ENCODE measurements around the gene SYT1.

Gene SYT1

DNA sequence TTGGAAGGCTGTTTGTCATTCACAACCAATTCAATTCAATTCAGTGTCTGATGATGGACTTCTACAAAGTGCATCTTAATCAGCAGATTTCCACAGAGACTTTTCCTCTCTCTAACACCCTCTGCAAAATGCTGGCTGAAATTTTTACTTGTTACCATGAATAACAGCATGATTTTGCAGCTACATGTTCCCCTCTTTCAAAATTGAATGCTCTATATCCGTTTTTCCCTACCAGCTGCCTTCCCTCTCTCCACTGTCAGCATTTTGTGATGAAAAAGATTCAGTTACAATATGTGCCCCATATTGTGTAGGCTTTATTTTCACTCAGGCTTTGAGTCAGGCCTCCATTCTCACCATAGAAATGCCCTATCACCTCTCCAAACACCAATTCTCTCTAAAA is 334.6 kb downstream of the SYT1 start:
- Histone ChIP-seq H3K9ac (ENCODE audit: low read length) (no peak overlapping the region), H3K9me2 (replicated peaks; ENCODE audit: insufficient read depth, low read length) (no peaks in the 10 kb centered on the region), H3K4me2 (ENCODE audit: low read depth, low read length, poor library complexity, severe bottlenecking) (no peak overlapping the region), H3K9me3 (ENCODE audit: insufficient read depth, low read length) (no peaks in the 10 kb centered on the region), H3K27ac (ENCODE audit: low read depth, low read length) (no peak overlapping the region), H4K20me1 (ENCODE audit: low read depth, low read length) (no peaks in the 10 kb centered on the region), H3K27me3 (ENCODE audit: low read length) (no peaks in the 10 kb centered on the region), H3K36me3 (ENCODE audit: low read length) (no peaks in the 10 kb centered on the region), H3F3A (ENCODE audit: insufficient read depth) (no peaks in the 10 kb centered on the region), H3K79me2 (ENCODE audit: insufficient read depth, low read length) (no peaks in the 10 kb centered on the region), H2AFZ (ENCODE audit: low read depth, low read length, severe bottlenecking) (no peak overlapping the region), H3K4me3 (ENCODE audit: insufficient read depth, low read length, poor library complexity, severe bottlenecking) (no peak overlapping the region)
- no peak for TF ChIP-seq EZH2phosphoT487 (conservative IDR thresholded peaks at IDR 0.05; ENCODE audit: low read length)
- TF ChIP-seq, protein P1, sequence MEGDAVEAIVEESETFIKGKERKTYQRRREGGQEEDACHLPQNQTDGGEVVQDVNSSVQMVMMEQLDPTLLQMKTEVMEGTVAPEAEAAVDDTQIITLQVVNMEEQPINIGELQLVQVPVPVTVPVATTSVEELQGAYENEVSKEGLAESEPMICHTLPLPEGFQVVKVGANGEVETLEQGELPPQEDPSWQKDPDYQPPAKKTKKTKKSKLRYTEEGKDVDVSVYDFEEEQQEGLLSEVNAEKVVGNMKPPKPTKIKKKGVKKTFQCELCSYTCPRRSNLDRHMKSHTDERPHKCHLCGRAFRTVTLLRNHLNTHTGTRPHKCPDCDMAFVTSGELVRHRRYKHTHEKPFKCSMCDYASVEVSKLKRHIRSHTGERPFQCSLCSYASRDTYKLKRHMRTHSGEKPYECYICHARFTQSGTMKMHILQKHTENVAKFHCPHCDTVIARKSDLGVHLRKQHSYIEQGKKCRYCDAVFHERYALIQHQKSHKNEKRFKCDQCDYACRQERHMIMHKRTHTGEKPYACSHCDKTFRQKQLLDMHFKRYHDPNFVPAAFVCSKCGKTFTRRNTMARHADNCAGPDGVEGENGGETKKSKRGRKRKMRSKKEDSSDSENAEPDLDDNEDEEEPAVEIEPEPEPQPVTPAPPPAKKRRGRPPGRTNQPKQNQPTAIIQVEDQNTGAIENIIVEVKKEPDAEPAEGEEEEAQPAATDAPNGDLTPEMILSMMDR (IDR thresholded peaks at IDR 0.05; ENCODE audit: insufficient read depth, low read length, poor library complexity, severe bottlenecking), result no peak

DNA sequence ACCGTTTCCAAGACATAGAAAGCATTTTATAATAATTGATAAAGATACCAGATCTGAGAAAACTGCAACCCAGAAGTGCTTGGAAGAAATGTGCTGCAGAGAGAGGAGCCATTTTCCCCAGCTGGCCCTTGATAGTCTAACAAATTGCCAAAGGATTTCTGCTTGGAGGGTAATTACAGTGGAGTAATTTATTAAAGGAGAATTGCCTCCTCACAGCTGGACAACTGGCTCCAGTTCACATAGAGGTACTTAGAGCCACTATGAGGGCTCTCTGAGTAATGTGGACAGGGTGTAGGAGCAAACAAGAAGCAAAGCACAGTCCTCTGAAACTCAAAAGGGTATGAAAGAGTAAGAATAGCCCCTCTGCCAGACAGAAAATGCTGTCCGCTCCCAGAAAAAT is 335.6 kb downstream of the SYT1 start:
- H4K20me1 ChIP-seq (ENCODE audit: low read depth, low read length), result no peaks in the 10 kb centered on the region
- H3F3A ChIP-seq (ENCODE audit: insufficient read depth), result no peaks in the 10 kb centered on the region
- no peak overlapping the region for H3K27ac ChIP-seq (ENCODE audit: low read depth, low read length)
- TF ChIP-seq, protein P1 (IDR thresholded peaks at IDR 0.05; ENCODE audit: insufficient read depth, low read length, poor library complexity, severe bottlenecking), result no peak
- TF ChIP-seq EZH2phosphoT487 (conservative IDR thresholded peaks at IDR 0.05; ENCODE audit: low read length), result no peak
- no peaks in the 10 kb centered on the region for H3K9me2 ChIP-seq (replicated peaks; ENCODE audit: insufficient read depth, low read length)
- no peak overlapping the region for H3K4me2 ChIP-seq (ENCODE audit: low read depth, low read length, poor library complexity, severe bottlenecking)
- H3K9me3 ChIP-seq (ENCODE audit: insufficient read depth, low read length), result no peaks in the 10 kb centered on the region
- no peak overlapping the region for H2AFZ ChIP-seq (ENCODE audit: low read depth, low read length, severe bottlenecking)
- no peak overlapping the region for H3K9ac ChIP-seq (ENCODE audit: low read length)
- H3K27me3 ChIP-seq (ENCODE audit: low read length), result no peaks in the 10 kb centered on the region
- H3K4me3 ChIP-seq (ENCODE audit: insufficient read depth, low read length, poor library complexity, severe bottlenecking), result no peak overlapping the region
- no peaks in the 10 kb centered on the region for H3K36me3 ChIP-seq (ENCODE audit: low read length)
- no peaks in the 10 kb centered on the region for H3K79me2 ChIP-seq (ENCODE audit: insufficient read depth, low read length)

DNA sequence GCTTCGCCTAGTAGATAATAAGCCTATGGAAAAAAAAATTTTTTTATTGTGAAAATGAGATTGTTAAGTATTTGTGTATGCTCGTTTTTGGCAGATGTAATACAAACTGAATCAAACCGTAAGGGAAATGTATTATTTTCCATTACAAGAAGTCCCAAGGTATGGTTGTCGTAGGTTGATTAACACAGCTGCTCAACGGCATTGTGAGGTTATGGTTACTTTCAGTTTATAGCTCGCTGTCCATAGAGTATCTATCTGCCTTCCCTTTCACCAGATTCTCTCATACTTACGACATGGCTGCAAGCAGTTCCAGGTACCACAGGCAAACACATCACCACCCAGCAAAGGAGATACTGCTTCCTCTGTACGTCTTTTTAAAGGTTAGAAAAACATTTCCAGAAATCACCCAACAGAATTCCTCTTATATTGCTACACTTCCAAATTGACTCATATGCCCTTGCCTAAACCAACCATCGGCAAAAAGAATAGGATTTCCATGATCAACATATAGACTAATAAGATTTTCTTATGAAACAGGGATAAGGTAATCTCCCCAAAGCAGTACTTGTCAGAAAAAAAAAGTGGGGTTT is 338.6 kb downstream of the SYT1 start:
- no peaks in the 10 kb centered on the region for H4K20me1 ChIP-seq (ENCODE audit: low read depth, low read length)
- no peaks in the 10 kb centered on the region for H3K27me3 ChIP-seq (ENCODE audit: low read length)
- no peaks in the 10 kb centered on the region for H3F3A ChIP-seq (ENCODE audit: insufficient read depth)
- no peak overlapping the region for H3K4me3 ChIP-seq (ENCODE audit: insufficient read depth, low read length, poor library complexity, severe bottlenecking)
- no peaks in the 10 kb centered on the region for H3K36me3 ChIP-seq (ENCODE audit: low read length)
- peak overlapping the region; percentile 57 for H2AFZ ChIP-seq (ENCODE audit: low read depth, low read length, severe bottlenecking)
- no peak overlapping the region for H3K27ac ChIP-seq (ENCODE audit: low read depth, low read length)
- TF ChIP-seq, protein P1 (IDR thresholded peaks at IDR 0.05; ENCODE audit: insufficient read depth, low read length, poor library complexity, severe bottlenecking), result no peak
- TF ChIP-seq EZH2phosphoT487 (conservative IDR thresholded peaks at IDR 0.05; ENCODE audit: low read length), result no peak
- no peaks in the 10 kb centered on the region for H3K9me2 ChIP-seq (replicated peaks; ENCODE audit: insufficient read depth, low read length)
- no peaks in the 10 kb centered on the region for H3K9me3 ChIP-seq (ENCODE audit: insufficient read depth, low read length)
- H3K9ac ChIP-seq (ENCODE audit: low read length), result no peak overlapping the region
- H3K79me2 ChIP-seq (ENCODE audit: insufficient read depth, low read length), result no peaks in the 10 kb centered on the region
- peak overlapping the region; percentile 22 for H3K4me2 ChIP-seq (ENCODE audit: low read depth, low read length, poor library complexity, severe bottlenecking)
